Caco-2 (cell line): ENCODE measurements around the gene ACACA. TPM values are rescaled to one million over a fixed set of nuclear protein-coding genes. Genes with fewer than 3 reads are reported as not detected.

Experiments used
- BruUV-seq: library from RNA; stranded (reverse); fragments of 400-500 nt; replicated peaks from 2 replicates; lab custom pipeline; 2021; lab: Mats Ljungman, UMichigan
- CTCF ChIA-PET: fragments of 300-600 bp; sonication (Branson Sonifier 250); formaldehyde crosslinking; loops from one replicate; lab custom pipeline; 2022; ENCODE audit warnings: antibody characterized with exemption; lab: Charles Lee
- POLR2A ChIA-PET: fragments of 300-600 bp; sonication (Branson Sonifier 250); formaldehyde crosslinking; loops from one replicate; lab custom pipeline; 2022; ENCODE audit warnings: antibody characterized with exemption; lab: Charles Lee
- DNase-seq, 2 experiments: peaks; one replicate each; pipeline versions ENCODE4 v3.0.0 to v3.0.0-alpha.2; 2020 to 2022
- H3K27me3 ChIP-seq: replicated peaks from 2 replicates; pipeline ENCODE4 v1.6.0; 2011; ENCODE audit warnings: low read length; ENCODE audit not compliant: control insufficient read depth, insufficient read depth
- H3K36me3 ChIP-seq: 2 replicates; pipeline ENCODE4 v1.5.1; 2011; ENCODE audit warnings: low read length; ENCODE audit not compliant: control insufficient read depth, insufficient read depth
- H3K4me1 ChIP-seq: fragments of 250-450 bp; sonication (Bioruptor Pico); 2 replicates; pipeline ENCODE4 v1.5.1; 2020; ENCODE audit warnings: mild to moderate bottlenecking
- H3K4me3 ChIP-seq: 2 replicates; pipeline ENCODE4 v1.5.1; 2011; ENCODE audit warnings: low read depth, mild to moderate bottlenecking, control low read depth, low read length
- H3K9me3 ChIP-seq: fragments of 250-450 bp; sonication (Bioruptor Pico); 2 replicates; pipeline ENCODE4 v1.5.1; 2020; ENCODE audit warnings: mild to moderate bottlenecking, moderate library complexity
- H3K27ac Mint-ChIP-seq: one replicate; pipeline ENCODE4 v1.8.0; 2022; ENCODE audit warnings: mixed read lengths; ENCODE audit not compliant: unreplicated experiment
- H3K27me3 Mint-ChIP-seq: one replicate; pipeline ENCODE4 v1.8.0; 2022; ENCODE audit warnings: mixed read lengths; ENCODE audit not compliant: insufficient read depth, unreplicated experiment
- H3K36me3 Mint-ChIP-seq: one replicate; pipeline ENCODE4 v1.8.0; 2022; ENCODE audit warnings: mild to moderate bottlenecking, mixed read lengths; ENCODE audit not compliant: insufficient read depth, unreplicated experiment
- H3K4me1 Mint-ChIP-seq: one replicate; pipeline ENCODE4 v1.8.0; 2022; ENCODE audit warnings: low read depth, mixed read lengths; ENCODE audit not compliant: unreplicated experiment
- H3K4me3 Mint-ChIP-seq: one replicate; pipeline ENCODE4 v1.8.0; 2022; ENCODE audit warnings: mild to moderate bottlenecking, moderate library complexity, mixed read lengths; ENCODE audit not compliant: unreplicated experiment
- H3K9me3 Mint-ChIP-seq: one replicate; pipeline ENCODE4 v1.8.0; 2022; ENCODE audit warnings: mixed read lengths; ENCODE audit not compliant: unreplicated experiment
- CTCF ChIP-seq, 2 experiments: fragments of 200-600 bp in 1 of 2; IDR thresholded peaks; 1 replicate in 1 of 2; 2 replicates in 1 of 2; pipeline versions ENCODE4 v1.5.1 to v1.8.0; 2011 to 2022; ENCODE audit warnings: antibody characterized with exemption in 1 of 2, control low read depth in 1 of 2, inconsistent platforms in 1 of 2, low read depth in 1 of 2, low read length in 1 of 2, mild to moderate bottlenecking in 1 of 2, moderate library complexity in 1 of 2; ENCODE audit not compliant: insufficient read depth in 1 of 2, severe bottlenecking in 1 of 2, unreplicated experiment in 1 of 2
- intact Hi-C: fragments of 100-400 bp; cut with micrococcal nuclease; formaldehyde crosslinking; loops from one replicate; pipeline ENCODE4 v1.10.0; 2022; ENCODE audit not compliant: unreplicated experiment
- total RNA-seq: library from RNA; stranded (reverse); gene quantifications from 2 replicates; pipeline ENCODE4 v1.2.3, GENCODE V29; 2022

The ACACA gene
- total RNA-seq, 1 experiment from 2014 or later = 108 TPM

GRCh38 chr17:37188157-37188556, 218.5 kb downstream of the ACACA start:
- Histone ChIP-seq H3K4me1 (no peaks in the 10 kb centered on the region), H3K27me3 (no peaks in the 10 kb centered on the region), H3K9me3 (no peaks in the 10 kb centered on the region), H3K36me3 (peaks cover 1% of the 10 kb centered on the region; the same call in 1 of the 2 replicates), H3K4me3 (no peak overlapping the region)
- Mint-ChIP-seq H3K4me1 (no peaks in the 10 kb centered on the region), H3K27ac (no peak overlapping the region), H3K9me3 (no peaks in the 10 kb centered on the region), H3K4me3 (no peak overlapping the region), H3K36me3 (peaks cover 76% of the 10 kb centered on the region), H3K27me3 (no peaks in the 10 kb centered on the region)
- TF ChIP-seq CTCF (IDR thresholded peaks at IDR 0.05; ENCODE audit: insufficient read depth in 1 of 2, low read depth in 1 of 2, low read length in 1 of 2, severe bottlenecking in 1 of 2, unreplicated experiment in 1 of 2) = no peak
- CTCF ChIA-PET = interaction anchor here (0.5 kb wide), 1 partner anchor 140 kb away, joined by 3 read pairs; no protein-coding TSS in a partner anchor
- intact Hi-C loops = no loop called here
- POLR2A ChIA-PET = no interaction called here
- DNase-seq = no peak
- BruUV-seq = no TSS peak

- Histone ChIP-seq H3K4me3 (no peak overlapping the region), H3K27me3 (no peaks in the 10 kb centered on the region), H3K4me1 (no peaks in the 10 kb centered on the region), H3K9me3 (no peaks in the 10 kb centered on the region), H3K36me3 (peaks cover 1% of the 10 kb centered on the region; the same call in 1 of the 2 replicates)
- H3K27me3 Mint-ChIP-seq = no peaks in the 10 kb centered on the region
- no peak for DNase-seq
- no peaks in the 10 kb centered on the region for H3K9me3 Mint-ChIP-seq
- BruUV-seq = no TSS peak
- intact Hi-C loops = no loop called here
- H3K36me3 Mint-ChIP-seq = peaks cover 72% of the 10 kb centered on the region
- CTCF ChIA-PET = no interaction called here
- TF ChIP-seq CTCF (IDR thresholded peaks at IDR 0.05; ENCODE audit: insufficient read depth in 1 of 2, low read depth in 1 of 2, low read length in 1 of 2, severe bottlenecking in 1 of 2, unreplicated experiment in 1 of 2) = no peak
- H3K4me1 Mint-ChIP-seq = no peaks in the 10 kb centered on the region
- H3K27ac Mint-ChIP-seq = no peak overlapping the region
- POLR2A ChIA-PET = no interaction called here
- no peak overlapping the region for H3K4me3 Mint-ChIP-seq
Measured at GRCh38 chr17:37187262-37187661, 219.4 kb downstream of the ACACA start.

GRCh38 chr17:37182786-37183465, 223.7 kb downstream of the ACACA start:
- Mint-ChIP-seq H3K9me3 (no peaks in the 10 kb centered on the region), H3K4me1 (no peaks in the 10 kb centered on the region), H3K27ac (no peak overlapping the region), H3K36me3 (peaks cover 54% of the 10 kb centered on the region), H3K27me3 (no peaks in the 10 kb centered on the region), H3K4me3 (no peak overlapping the region)
- no peak for DNase-seq
- no peak overlapping the region for H3K4me3 ChIP-seq
- no peaks in the 10 kb centered on the region for H3K4me1 ChIP-seq
- TF ChIP-seq CTCF (IDR thresholded peaks at IDR 0.05; ENCODE audit: insufficient read depth in 1 of 2, low read depth in 1 of 2, low read length in 1 of 2, severe bottlenecking in 1 of 2, unreplicated experiment in 1 of 2) = no peak
- intact Hi-C loops = no loop called here
- ChIA-PET POLR2A (no interaction called here), CTCF (no interaction called here)
- H3K9me3 ChIP-seq = no peaks in the 10 kb centered on the region
- H3K36me3 ChIP-seq = no peaks in the 10 kb centered on the region; the same call in none of the 2 replicates
- no TSS peak for BruUV-seq
- H3K27me3 ChIP-seq = no peaks in the 10 kb centered on the region
